Activated T-cell treated with anti-CD3 and anti-CD28 coated beads, Interleukin-2, amount 50 U/mL, for 72 hours (primary cell): Measurements from ENCODE around the gene PITRM1. TPM values are rescaled to one million over a fixed set of nuclear protein-coding genes. Genes with fewer than 3 reads are reported as not detected.
A peak's percentile ranks its signal among the peaks of the same experiment; 100 is the strongest.

Source experiments
- ATAC-seq, 2 donors: fragments of 150-1000 bp; cut with Tn5 transposase; replicated peaks in 1 of 2; 2 replicates each; pipeline ENCODE4 v1.10.0; 2021; ENCODE audit warnings: moderate library complexity in 2 of 2, mild to moderate bottlenecking in 1 of 2
- DNase-seq, 2 donors: peaks; one replicate each; pipeline ENCODE4 v3.0.0; 2021 to 2022; ENCODE audit warnings: mixed read lengths in 1 of 2
- H3K27ac Mint-ChIP-seq: one replicate; pipeline ENCODE4 v1.8.0; 2022; ENCODE audit warnings: mild to moderate bottlenecking, moderate library complexity, mixed read lengths
- H3K27me3 Mint-ChIP-seq: one replicate; pipeline ENCODE4 v1.8.0; 2022; ENCODE audit warnings: low read depth, mixed read lengths
- H3K36me3 Mint-ChIP-seq, 2 donors: one replicate each; pipeline ENCODE4 v1.8.0; 2022; ENCODE audit warnings: mixed read lengths in 2 of 2, mild to moderate bottlenecking in 1 of 2; ENCODE audit not compliant: insufficient read depth in 2 of 2
- H3K4me1 Mint-ChIP-seq: one replicate; pipeline ENCODE4 v1.8.0; 2022; ENCODE audit warnings: low read depth, mixed read lengths
- H3K4me3 Mint-ChIP-seq, 2 donors: one replicate each; pipeline ENCODE4 v1.8.0; 2022; ENCODE audit warnings: mild to moderate bottlenecking in 2 of 2, mixed read lengths in 2 of 2, moderate library complexity in 2 of 2
- H3K9me3 Mint-ChIP-seq, 2 donors: one replicate each; pipeline ENCODE4 v1.8.0; 2022; ENCODE audit warnings: mixed read lengths in 2 of 2
- total RNA-seq, 2 donors: library from RNA; stranded (reverse); gene quantifications; one replicate each; pipeline ENCODE4 v1.2.3, GENCODE V29; 2022

The PITRM1 gene
- total RNA-seq, 2 donors from 2014 or later = 76.7 to 79.9 TPM

DNA sequence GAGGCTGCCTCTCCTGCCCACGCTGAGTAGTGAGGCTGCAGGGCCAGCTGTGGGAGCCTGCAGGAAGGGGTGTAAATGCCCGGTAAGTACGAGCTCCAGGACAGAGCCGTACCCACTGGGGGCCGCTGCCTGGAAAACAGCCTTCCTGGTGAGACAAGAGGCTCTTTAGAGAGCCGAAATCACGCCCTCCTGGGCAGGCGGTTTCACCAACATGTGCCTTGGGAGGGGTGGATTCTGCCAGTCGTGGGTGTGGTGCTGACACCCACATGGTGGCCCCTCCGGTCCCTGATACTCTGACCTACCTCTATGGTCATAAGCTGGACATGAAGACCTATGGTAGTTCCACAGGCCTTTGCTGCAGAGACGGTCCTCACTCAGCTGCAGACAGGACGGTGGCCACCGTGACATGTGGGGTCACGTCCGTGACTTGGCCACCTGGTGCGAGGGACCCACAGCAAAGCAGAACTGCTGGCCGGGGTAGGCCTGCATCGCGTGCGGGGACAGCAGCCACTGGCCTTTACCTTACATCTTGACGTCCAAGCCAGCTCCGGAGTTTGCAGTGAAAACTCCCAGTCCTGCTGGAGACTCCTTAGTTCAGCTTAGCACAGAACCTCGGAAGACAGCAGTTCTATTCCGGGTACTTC, 46.9 kb downstream of the PITRM1 start:
- H3K36me3 Mint-ChIP-seq = peaks cover 2 to 26% of the 10 kb centered on the region in 2 donors
- no peak overlapping the region for H3K4me3 Mint-ChIP-seq
- no peaks in the 10 kb centered on the region for H3K9me3 Mint-ChIP-seq
- H3K27me3 Mint-ChIP-seq = no peaks in the 10 kb centered on the region
- DNase-seq (no peak), ATAC-seq (no peak)
- H3K4me1 Mint-ChIP-seq = no peaks in the 10 kb centered on the region
- no peak overlapping the region for H3K27ac Mint-ChIP-seq

DNA sequence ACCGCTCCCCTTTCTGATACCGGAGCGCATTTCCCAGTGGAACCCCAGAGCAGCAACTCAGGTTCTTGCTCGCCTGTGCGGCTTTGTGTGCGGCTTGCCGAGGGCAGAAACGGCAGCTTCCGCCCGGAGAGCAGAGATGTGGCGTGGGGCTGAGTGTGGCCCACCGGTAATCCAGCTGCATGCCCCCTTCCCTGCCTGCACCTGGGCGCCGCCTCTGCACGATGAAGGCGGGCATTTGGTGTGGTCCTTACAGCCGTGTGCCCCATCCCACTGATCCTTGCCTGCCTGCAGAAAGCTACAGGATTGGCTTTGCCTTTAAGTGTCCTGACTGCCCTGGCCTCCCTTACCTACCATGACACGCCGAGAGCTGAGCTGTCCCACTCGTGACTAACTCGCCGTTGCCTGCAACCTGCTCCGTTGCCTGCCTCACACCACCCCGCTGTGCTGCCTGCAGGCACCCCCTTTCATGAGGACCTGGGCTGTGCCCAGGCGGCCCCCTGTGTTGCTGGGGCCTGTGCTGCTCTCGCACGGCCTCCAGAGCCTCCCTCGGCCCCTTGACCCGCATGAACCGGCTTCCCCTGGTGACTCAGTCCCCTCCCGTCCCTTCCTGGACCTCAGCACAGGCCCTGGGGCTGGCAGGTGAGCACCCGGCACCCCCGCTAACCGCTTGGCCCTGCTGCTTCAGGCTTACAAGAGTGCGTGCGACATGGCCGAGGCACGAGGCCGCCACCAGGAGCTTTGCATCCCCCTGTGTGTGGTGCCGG, 48.0 kb downstream of the PITRM1 start:
- DNase-seq (no peak), ATAC-seq (no peak)
- no peaks in the 10 kb centered on the region for H3K4me1 Mint-ChIP-seq
- H3K27me3 Mint-ChIP-seq = no peaks in the 10 kb centered on the region
- peaks cover 2 to 31% of the 10 kb centered on the region in 2 donors for H3K36me3 Mint-ChIP-seq
- no peak overlapping the region for H3K4me3 Mint-ChIP-seq
- H3K27ac Mint-ChIP-seq = no peak overlapping the region
- H3K9me3 Mint-ChIP-seq = no peaks in the 10 kb centered on the region

DNA sequence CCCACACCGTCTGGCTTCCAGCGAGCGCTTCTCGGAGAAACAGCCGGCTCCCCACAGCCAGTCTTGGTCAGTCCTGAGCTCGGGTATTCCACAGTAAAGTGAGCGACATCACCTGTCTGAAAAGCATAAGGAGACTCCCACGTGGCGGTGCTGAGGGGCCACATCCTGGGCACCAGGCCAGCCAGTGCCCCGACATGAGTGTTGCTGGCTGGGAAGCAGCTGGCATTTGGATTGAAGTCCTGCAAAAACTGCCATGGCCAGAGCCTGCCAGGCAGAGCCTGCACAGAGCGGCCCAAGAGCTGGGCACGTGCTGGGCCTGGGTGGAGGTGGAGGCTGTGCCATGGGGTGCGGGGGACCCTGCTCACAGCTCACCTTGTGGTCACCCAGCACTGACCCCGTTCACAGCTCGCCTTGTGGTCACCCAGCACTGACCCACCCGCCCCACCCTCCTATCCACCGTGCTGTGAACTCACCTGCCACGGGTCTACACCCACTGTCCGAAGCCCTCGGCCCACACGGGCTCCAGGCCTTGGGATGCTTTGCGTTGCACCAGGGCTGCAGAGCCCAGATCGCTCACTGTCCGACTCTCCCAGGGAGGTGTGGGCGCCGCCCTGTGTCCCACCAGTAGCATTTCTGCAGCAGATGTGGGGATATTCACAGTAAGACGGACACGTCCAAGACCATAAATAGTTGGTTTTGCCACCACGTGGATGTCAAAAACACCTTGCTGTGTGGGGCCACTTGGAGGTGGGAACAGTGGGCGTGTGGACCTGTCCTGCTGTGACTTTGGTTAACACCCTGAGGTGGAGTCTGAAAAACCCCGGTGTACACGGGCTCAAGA, 48.8 kb downstream of the PITRM1 start:
- no peaks in the 10 kb centered on the region for H3K27me3 Mint-ChIP-seq
- H3K27ac Mint-ChIP-seq = no peak overlapping the region
- ATAC-seq = no peak
- H3K36me3 Mint-ChIP-seq = peaks cover 2 to 27% of the 10 kb centered on the region in 2 donors
- H3K4me3 Mint-ChIP-seq = no peak overlapping the region
- DNase-seq = no peak
- H3K4me1 Mint-ChIP-seq = no peaks in the 10 kb centered on the region
- H3K9me3 Mint-ChIP-seq = no peaks in the 10 kb centered on the region

DNA sequence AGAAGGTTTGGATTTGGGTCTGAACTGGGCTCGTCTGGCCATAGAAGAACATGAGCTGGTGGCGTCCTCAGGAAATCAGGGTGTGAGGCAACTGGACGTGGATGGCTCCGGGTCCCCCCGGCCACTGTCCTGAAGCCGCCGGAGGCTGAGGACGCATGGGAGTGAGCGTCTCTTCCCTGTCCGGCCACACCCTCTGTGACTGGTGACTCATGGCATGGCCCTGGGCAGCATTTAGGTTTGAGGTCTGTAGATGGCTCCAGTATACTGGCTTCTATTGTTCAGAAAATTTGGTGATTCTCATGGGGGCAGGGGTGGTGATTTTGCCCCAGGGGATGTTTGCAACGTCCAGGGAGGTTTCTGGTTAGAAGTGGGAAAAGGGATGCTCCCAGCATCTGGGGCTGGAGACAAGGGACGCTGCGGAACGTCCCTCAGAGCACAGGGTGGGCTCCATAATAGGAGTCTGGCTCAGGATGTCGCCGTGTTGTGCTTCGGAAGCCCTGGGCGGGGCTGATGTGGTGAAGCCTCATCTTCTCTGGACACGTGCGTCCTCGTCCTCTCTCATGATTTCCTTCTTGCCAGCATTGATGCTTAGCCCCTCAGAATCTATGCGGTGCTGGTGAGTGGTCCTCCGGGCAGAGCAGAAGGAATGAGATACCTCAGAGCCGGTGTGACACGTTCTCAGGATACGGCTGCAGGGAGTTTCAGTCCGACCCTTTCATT, 49.9 kb downstream of the PITRM1 start:
- no peaks in the 10 kb centered on the region for H3K27me3 Mint-ChIP-seq
- DNase-seq (no peak), ATAC-seq (no peak)
- no peaks in the 10 kb centered on the region for H3K4me1 Mint-ChIP-seq
- peaks cover 4 to 31% of the 10 kb centered on the region in 2 donors for H3K36me3 Mint-ChIP-seq
- no peaks in the 10 kb centered on the region for H3K9me3 Mint-ChIP-seq
- peak overlapping the region; percentile 60 for H3K27ac Mint-ChIP-seq
- H3K4me3 Mint-ChIP-seq = no peak overlapping the region

DNA sequence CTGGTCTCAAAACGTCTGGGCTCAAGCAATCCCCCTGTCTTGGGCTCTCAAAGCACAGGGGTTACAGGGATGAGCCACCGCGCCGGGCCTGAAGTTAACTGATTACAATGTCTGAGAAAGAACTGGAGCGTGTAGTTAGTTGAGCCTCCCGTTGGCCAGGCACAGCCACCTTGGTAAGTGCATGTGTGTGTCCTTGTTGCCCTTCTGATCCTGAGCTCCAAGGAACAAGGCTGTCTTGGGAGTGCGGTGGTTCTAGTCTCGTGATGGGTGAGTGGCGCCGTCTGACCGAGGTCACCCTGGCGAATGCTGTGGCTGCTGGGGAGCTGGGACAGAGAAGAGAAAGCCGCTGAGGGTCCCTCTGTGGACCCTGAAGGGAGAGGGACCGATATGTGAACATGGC, 50.5 kb downstream of the PITRM1 start:
- Mint-ChIP-seq H3K27ac (peak overlapping the region; percentile 60), H3K4me1 (no peaks in the 10 kb centered on the region)
- ATAC-seq = no peak

DNA sequence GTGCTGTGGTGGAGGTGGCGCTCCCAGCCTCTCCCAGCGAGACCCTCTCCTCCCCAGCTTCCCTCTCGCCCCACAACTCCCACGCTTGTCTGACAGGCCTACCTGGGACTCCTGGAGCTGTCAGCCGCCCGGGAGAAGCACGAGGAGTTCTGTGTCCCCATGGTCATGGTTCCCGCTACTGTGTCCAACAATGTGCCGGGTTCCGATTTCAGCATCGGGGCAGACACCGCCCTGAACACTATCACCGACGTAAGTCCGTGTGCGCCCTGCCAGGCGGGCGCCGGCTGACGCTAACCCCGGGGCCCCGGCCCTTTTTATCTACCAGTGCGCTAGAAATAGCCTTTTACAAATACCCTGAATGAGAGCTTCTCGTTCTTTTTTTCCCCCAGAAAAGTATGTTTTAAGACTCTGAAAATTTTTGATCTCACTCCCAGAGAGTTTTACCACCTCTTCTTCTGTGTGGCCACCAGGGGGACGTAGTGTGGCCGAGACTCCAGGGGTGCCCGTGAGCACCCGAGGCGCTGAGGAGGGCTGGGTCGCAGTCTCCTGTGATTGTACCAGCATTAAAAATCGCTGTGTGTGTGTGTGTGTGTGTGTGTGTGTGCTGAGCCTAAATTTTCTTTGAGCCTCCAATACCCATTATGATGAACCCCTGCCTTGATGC, 52.7 kb downstream of the PITRM1 start:
- Mint-ChIP-seq H3K4me1 (no peaks in the 10 kb centered on the region), H3K36me3 (peaks cover 8 to 40% of the 10 kb centered on the region in 2 donors), H3K27me3 (no peaks in the 10 kb centered on the region), H3K9me3 (no peaks in the 10 kb centered on the region), H3K4me3 (no peak overlapping the region), H3K27ac (no peak overlapping the region)
- DNase-seq = no peak
- ATAC-seq = no peak

More for the DNA sequence above, 50.5 kb downstream of the PITRM1 start:
- Mint-ChIP-seq H3K27me3 (no peaks in the 10 kb centered on the region), H3K9me3 (no peaks in the 10 kb centered on the region), H3K36me3 (peaks cover 4 to 30% of the 10 kb centered on the region in 2 donors), H3K4me3 (no peak overlapping the region)
- DNase-seq = no peak

DNA sequence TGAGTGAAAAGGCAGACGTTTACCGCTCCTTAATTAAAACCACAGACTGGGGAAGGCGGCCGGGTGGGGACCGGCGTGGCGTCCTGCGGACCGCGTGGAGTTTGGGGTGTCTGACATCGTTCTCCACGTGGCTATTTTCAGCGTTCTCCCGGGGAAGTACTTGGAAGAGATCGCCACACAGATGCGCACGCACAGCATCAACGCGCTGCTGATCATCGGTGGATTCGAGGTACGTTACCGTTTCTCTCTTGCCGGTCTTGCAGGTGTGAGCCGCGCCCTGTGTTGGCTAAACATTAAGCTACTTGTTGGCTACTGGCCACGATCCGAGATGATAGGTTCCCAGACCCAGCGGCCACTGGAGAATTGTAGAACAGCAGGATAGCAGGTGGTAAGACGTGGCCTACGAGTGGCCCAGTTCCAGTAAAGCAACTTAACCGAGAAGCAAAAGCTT, 53.9 kb downstream of the PITRM1 start:
- Mint-ChIP-seq H3K9me3 (no peaks in the 10 kb centered on the region), H3K27ac (no peak overlapping the region), H3K4me1 (no peaks in the 10 kb centered on the region), H3K4me3 (no peak overlapping the region), H3K36me3 (peaks cover 9 to 41% of the 10 kb centered on the region in 2 donors), H3K27me3 (no peaks in the 10 kb centered on the region)
- no peak for DNase-seq
- no peak for ATAC-seq

DNA sequence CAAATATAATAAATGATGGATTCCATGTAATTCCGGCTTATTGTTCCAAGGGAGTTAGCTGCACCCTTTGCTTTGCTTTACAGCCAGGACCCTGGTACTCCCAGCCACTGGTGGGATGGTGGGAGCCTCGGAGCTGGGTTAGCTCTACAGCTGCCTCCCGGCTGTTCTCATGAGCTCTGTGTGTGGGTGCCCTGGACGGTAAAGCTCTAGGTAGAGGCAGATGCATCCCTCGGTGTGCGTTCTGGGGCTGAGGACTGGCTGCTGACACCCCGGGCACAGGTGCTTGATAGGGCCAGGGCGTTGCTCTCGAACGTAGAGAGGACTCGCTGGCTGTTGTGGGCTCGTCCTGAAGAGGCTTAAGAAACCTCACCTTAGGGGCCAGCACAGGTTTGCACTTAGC, 55.1 kb downstream of the PITRM1 start:
- H3K36me3 Mint-ChIP-seq = peaks cover 9 to 39% of the 10 kb centered on the region in 2 donors
- ATAC-seq (no peak), DNase-seq (no peak)
- H3K27ac Mint-ChIP-seq = no peak overlapping the region
- no peaks in the 10 kb centered on the region for H3K9me3 Mint-ChIP-seq
- no peak overlapping the region for H3K4me3 Mint-ChIP-seq
- no peaks in the 10 kb centered on the region for H3K4me1 Mint-ChIP-seq
- no peaks in the 10 kb centered on the region for H3K27me3 Mint-ChIP-seq

DNA sequence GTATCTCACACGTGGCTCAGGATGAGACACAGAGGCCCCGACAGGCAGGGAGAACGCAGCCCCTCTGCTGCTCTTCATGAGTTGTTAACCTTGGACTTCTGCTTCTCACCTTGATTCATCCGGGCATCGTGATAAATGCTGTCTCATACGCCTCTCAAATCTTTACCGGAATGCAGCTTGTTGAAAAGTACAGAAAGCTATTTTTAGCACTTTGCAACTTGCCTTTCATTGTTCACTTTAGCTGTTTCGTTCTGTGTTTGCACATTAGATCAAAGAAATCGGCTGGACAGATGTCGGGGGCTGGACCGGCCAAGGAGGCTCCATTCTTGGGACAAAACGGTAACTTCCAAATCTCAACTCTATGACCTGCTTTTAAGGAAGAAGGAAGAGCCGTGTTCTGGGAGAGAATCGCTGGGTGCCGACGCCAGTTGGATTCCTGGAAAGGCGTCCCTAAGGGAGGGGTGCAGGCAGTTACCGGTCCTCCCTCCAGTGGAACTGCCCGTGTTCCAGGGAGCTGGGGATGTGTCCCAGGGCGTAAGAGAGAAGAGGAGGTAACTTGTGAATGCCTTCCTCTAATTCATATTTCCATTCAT, 56.0 kb downstream of the PITRM1 start:
- Mint-ChIP-seq H3K27me3 (no peaks in the 10 kb centered on the region), H3K27ac (no peak overlapping the region), H3K36me3 (peaks cover 9 to 34% of the 10 kb centered on the region in 2 donors), H3K9me3 (no peaks in the 10 kb centered on the region), H3K4me1 (no peaks in the 10 kb centered on the region), H3K4me3 (no peak overlapping the region)
- no peak for DNase-seq
- no peak for ATAC-seq

DNA sequence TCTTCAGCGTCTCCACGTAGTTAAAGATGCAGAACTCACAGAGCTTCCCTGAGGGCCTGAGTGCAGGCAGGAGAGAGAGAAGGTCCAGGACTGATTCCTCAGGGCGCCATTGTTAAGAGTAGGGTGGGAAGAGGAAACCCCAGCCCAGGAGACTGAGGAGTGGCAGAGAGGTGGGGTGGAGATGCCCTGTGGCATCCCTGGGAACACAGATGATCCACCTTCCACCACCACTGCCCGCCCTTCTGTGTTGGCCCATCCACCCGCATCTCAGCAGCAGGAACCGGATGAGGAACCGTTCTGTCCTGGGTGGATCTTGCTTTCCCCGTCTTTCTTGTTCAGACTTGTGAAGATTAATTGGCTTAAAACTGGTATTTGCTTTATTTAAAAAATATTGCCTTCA, 56.9 kb downstream of the PITRM1 start:
- H3K27me3 Mint-ChIP-seq = no peaks in the 10 kb centered on the region
- ATAC-seq (no peak), DNase-seq (no peak)
- peaks cover 12 to 41% of the 10 kb centered on the region in 2 donors for H3K36me3 Mint-ChIP-seq
- H3K9me3 Mint-ChIP-seq = no peaks in the 10 kb centered on the region
- no peak overlapping the region for H3K4me3 Mint-ChIP-seq
- H3K4me1 Mint-ChIP-seq = no peaks in the 10 kb centered on the region
- no peak overlapping the region for H3K27ac Mint-ChIP-seq

DNA sequence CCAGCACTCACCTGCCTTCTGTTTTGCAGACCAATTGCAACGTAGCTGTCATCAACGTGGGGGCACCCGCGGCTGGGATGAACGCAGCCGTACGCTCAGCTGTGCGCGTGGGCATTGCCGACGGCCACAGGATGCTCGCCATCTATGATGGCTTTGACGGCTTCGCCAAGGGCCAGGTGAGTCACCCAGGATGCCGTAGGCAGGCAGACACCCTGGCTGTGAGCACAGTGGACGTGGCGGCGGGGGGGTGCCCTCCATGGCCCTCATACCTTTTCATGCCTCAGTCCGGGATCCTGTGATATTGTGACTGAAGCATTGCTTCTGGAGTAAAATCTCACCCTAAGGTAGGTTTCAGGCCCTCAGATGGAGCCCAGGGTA, 59.2 kb downstream of the PITRM1 start:
- no peak for ATAC-seq
- no peak overlapping the region for H3K27ac Mint-ChIP-seq
- no peaks in the 10 kb centered on the region for H3K27me3 Mint-ChIP-seq
- no peak overlapping the region for H3K4me3 Mint-ChIP-seq
- no peaks in the 10 kb centered on the region for H3K9me3 Mint-ChIP-seq
- H3K4me1 Mint-ChIP-seq = no peaks in the 10 kb centered on the region
- no peak for DNase-seq
- H3K36me3 Mint-ChIP-seq = peaks cover 16 to 46% of the 10 kb centered on the region in 2 donors

DNA sequence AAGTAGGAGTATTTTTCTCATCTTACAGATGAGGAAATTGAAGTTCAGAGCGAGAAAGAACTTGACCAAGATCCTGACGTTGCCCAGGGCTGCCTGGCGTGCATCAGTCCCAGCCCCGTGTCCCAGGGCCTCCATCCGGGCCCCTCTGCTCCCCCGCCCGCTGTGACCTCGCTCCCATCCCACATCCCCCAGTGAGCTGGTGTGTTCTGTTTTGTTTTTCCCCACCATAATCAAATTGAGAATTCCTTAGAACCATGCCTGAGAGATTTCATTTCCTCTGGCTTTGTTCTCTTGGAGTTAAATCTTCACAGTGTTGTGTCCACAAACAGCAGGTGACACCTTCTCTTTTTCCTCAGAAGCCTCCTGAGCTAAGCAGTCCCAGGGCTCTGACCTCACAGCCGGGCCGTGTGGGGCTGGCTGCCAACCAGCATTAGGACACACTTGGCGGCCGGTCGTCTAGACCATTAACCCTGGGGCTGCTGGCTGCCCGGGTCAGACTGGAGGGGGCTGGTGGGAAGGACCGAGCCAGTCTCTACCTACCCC, 60.9 kb downstream of the PITRM1 start:
- Mint-ChIP-seq H3K4me3 (no peak overlapping the region), H3K27ac (no peak overlapping the region), H3K4me1 (no peaks in the 10 kb centered on the region), H3K36me3 (peaks cover 16 to 48% of the 10 kb centered on the region in 2 donors), H3K9me3 (no peaks in the 10 kb centered on the region), H3K27me3 (no peaks in the 10 kb centered on the region)
- DNase-seq = no peak
- no peak for ATAC-seq
